ENCODE measurements around the gene CNTNAP2.

GRCh38 chr7:147535701-147536111 lies 1419.1 kb downstream of the CNTNAP2 start:
- no peak for TF ChIP-seq CTCF (conservative IDR thresholded peaks at IDR 0.05; ENCODE audit: low read length)
- TF ChIP-seq EZH2phosphoT487 (IDR thresholded peaks at IDR 0.05; ENCODE audit: borderline replicate concordance, low read depth, low read length) = no peak
